ENCODE results near the gene CASZ1. TPM values are rescaled to one million over a fixed set of nuclear protein-coding genes. Genes with fewer than 3 reads are reported as not detected.
A peak's percentile ranks its signal among the peaks of the same experiment; 100 is the strongest.

CASZ1 gene
- total RNA-seq, 1 experiment from 2014 or later: 15.2 TPM

DNA sequence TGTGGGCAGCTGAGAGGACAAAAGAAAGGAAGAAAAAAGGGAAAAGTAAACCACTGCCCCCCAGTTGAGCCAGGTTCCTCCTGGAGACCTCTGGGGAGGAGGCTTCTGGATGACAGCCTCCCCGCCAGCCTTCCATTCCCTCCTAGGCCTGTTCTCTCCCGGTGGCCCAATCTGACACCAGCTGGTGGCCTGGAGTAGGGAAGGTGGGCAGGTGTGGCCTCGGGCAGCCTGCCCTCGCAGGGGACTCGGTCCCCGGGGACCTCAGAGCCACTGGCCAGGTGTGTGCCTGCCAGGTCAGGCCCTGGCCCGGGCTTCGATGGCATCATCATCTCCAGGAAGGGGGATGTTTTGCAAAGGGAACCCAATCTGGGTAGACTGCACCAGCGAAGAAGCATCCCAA is 159.0 kb downstream of the CASZ1 start:
- CTCF ChIA-PET: no interaction called here
- no peak overlapping the region for H2AFZ ChIP-seq
- no peak overlapping the region for H3K4me3 ChIP-seq
- DNase-seq: no peak
- no peaks in the 10 kb centered on the region for H3K9me2 ChIP-seq (ENCODE audit: insufficient read depth)
- H3F3A ChIP-seq (ENCODE audit: insufficient read depth, low read depth): no peaks in the 10 kb centered on the region
- H3K36me3 ChIP-seq (ENCODE audit: low read depth): no peaks in the 10 kb centered on the region
- H3K4me1 ChIP-seq (replicated peaks; ENCODE audit: insufficient read depth): no peaks in the 10 kb centered on the region
- no peaks in the 10 kb centered on the region for H3K79me2 ChIP-seq (ENCODE audit: low read depth)
- H3K27ac ChIP-seq: no peak overlapping the region
- intact Hi-C loops (cut with micrococcal nuclease; ENCODE audit: unreplicated experiment): no loop called here
- H3K27me3 ChIP-seq (ENCODE audit: insufficient read depth, low read depth): no peaks in the 10 kb centered on the region
- H3K9me3 ChIP-seq (ENCODE audit: insufficient read depth, low read depth): no peaks in the 10 kb centered on the region
- POLR2A ChIA-PET (ENCODE audit: unreplicated experiment): no interaction called here
- H4K20me1 ChIP-seq (ENCODE audit: insufficient read depth): no peaks in the 10 kb centered on the region
- no peak overlapping the region for H3K4me2 ChIP-seq
- no TSS peak for BruUV-seq (replicated peaks)
- TF ChIP-seq EZH2 (IDR thresholded peaks at IDR 0.05; ENCODE audit: low read depth): no peak
- TF ChIP-seq, protein P1, sequence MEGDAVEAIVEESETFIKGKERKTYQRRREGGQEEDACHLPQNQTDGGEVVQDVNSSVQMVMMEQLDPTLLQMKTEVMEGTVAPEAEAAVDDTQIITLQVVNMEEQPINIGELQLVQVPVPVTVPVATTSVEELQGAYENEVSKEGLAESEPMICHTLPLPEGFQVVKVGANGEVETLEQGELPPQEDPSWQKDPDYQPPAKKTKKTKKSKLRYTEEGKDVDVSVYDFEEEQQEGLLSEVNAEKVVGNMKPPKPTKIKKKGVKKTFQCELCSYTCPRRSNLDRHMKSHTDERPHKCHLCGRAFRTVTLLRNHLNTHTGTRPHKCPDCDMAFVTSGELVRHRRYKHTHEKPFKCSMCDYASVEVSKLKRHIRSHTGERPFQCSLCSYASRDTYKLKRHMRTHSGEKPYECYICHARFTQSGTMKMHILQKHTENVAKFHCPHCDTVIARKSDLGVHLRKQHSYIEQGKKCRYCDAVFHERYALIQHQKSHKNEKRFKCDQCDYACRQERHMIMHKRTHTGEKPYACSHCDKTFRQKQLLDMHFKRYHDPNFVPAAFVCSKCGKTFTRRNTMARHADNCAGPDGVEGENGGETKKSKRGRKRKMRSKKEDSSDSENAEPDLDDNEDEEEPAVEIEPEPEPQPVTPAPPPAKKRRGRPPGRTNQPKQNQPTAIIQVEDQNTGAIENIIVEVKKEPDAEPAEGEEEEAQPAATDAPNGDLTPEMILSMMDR (conservative IDR thresholded peaks at IDR 0.05): no peak

DNA sequence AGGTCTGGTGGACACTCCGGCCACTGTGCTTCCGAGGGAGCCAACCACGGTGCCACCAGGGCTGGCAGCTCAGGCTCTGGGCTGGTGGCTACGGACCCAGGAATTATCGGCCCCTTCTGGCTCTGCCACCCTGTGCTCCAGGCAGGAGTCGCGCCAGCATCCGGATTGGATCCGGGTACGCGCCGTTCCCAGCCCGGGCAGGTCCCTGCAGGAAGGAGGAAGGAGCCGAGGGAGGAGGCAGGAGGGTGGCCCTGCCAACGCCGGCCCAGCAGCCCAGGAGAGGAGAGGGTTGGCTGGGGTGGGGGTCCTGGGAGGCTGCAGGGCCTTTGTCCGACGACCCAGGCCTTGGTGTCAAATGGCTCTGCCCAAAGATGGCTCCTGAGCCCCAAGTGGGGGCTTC is 160.5 kb downstream of the CASZ1 start:
- CTCF ChIA-PET: no interaction called here
- Histone ChIP-seq H3K9me3 (ENCODE audit: insufficient read depth, low read depth) (no peaks in the 10 kb centered on the region), H3K27me3 (ENCODE audit: insufficient read depth, low read depth) (no peaks in the 10 kb centered on the region), H3K4me1 (replicated peaks; ENCODE audit: insufficient read depth) (no peaks in the 10 kb centered on the region), H3K4me3 (no peak overlapping the region), H3F3A (ENCODE audit: insufficient read depth, low read depth) (no peaks in the 10 kb centered on the region), H3K27ac (no peak overlapping the region), H3K36me3 (ENCODE audit: low read depth) (no peaks in the 10 kb centered on the region), H3K9me2 (ENCODE audit: insufficient read depth) (no peaks in the 10 kb centered on the region), H3K79me2 (ENCODE audit: low read depth) (no peaks in the 10 kb centered on the region), H3K4me2 (no peak overlapping the region), H4K20me1 (ENCODE audit: insufficient read depth) (no peaks in the 10 kb centered on the region), H2AFZ (no peak overlapping the region)
- POLR2A ChIA-PET (ENCODE audit: unreplicated experiment): interaction anchor here (0.6 kb wide), 1 partner anchor 24 kb away, joined by 3 read pairs; no protein-coding TSS in a partner anchor
- no peak for DNase-seq
- TF ChIP-seq EZH2 (IDR thresholded peaks at IDR 0.05; ENCODE audit: low read depth): no peak
- TF ChIP-seq, protein P1 (conservative IDR thresholded peaks at IDR 0.05): no peak
- BruUV-seq (replicated peaks): no TSS peak
- intact Hi-C loops (cut with micrococcal nuclease; ENCODE audit: unreplicated experiment): no loop called here

DNA sequence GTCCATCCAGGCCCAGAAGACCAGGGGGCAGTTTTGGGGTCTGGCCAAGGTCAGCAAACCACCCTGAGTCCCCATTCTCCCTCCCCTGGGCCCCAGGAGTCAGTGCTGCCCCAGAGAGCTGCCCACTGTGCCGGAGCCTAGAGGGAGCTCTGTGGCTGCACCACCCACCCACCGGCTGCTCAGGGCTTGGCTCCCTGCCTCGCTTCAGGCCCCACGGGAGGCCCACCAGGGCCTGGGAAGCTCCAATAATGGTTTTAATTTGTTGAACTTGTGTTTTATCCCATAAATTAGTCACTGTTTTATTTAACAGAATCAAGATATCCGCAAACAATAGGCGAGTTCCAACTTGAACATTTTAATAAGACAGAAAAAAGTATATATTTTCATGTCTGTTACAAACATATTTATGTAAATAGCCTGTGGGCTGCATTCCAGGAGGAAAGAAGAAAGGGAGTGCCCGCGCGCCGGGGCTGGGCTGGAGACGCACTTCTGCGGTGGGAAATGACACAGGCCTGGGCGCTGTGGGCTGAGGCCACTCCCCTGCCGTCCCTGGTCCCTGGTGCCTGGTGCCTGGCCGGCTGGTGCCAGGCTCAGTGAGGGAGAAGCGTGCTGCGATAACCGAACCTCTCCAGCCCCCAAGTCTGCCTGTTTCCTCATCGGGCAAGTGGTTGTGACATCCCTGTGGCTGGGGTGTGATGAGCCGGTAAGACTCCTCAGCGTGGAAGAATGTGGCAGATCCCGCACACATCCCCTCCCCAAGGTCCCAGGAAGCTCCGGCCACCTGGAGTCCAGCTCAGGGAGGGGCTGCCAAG is 161.2 kb downstream of the CASZ1 start:
- no peaks in the 10 kb centered on the region for H3K79me2 ChIP-seq (ENCODE audit: low read depth)
- H2AFZ ChIP-seq: no peak overlapping the region
- POLR2A ChIA-PET (ENCODE audit: unreplicated experiment): interaction anchor here (0.6 kb wide), 2 partner anchors 23 to 193 kb away, joined by 3 to 7 read pairs; no protein-coding TSS in a partner anchor
- no peaks in the 10 kb centered on the region for H3K36me3 ChIP-seq (ENCODE audit: low read depth)
- no peaks in the 10 kb centered on the region for H4K20me1 ChIP-seq (ENCODE audit: insufficient read depth)
- BruUV-seq (replicated peaks): TSS peak; percentile 32
- no peaks in the 10 kb centered on the region for H3F3A ChIP-seq (ENCODE audit: insufficient read depth, low read depth)
- no peaks in the 10 kb centered on the region for H3K9me3 ChIP-seq (ENCODE audit: insufficient read depth, low read depth)
- intact Hi-C loops (cut with micrococcal nuclease; ENCODE audit: unreplicated experiment): no loop called here
- no peak overlapping the region for H3K4me2 ChIP-seq
- H3K27me3 ChIP-seq (ENCODE audit: insufficient read depth, low read depth): no peaks in the 10 kb centered on the region
- DNase-seq: peak in 1 of 2 experiments; percentile 42
- no peak overlapping the region for H3K27ac ChIP-seq
- H3K9me2 ChIP-seq (ENCODE audit: insufficient read depth): no peaks in the 10 kb centered on the region
- CTCF ChIA-PET: no interaction called here
- H3K4me3 ChIP-seq: no peak overlapping the region
- TF ChIP-seq, protein P1 (conservative IDR thresholded peaks at IDR 0.05): no peak
- no peak for TF ChIP-seq EZH2 (IDR thresholded peaks at IDR 0.05; ENCODE audit: low read depth)
- no peaks in the 10 kb centered on the region for H3K4me1 ChIP-seq (replicated peaks; ENCODE audit: insufficient read depth)

Data from PC-9 (cell line).